Measurements from ENCODE around the gene CCDC77. TPM values are rescaled to one million over a fixed set of nuclear protein-coding genes. Genes with fewer than 3 reads are reported as not detected.
"Not testable (repeated sequence)": the region's sequence is repeated elsewhere in the genome, so short reads cannot be mapped to it uniquely, and the experiment has no call there.

The CCDC77 gene
- total RNA-seq, result 12.7 TPM

- peak; percentile 93 for DNase-seq (ENCODE audit: low spot score)
Measured at GRCh38 chr12:401235-402028, at the start of gene CCDC77. TSS of gene CCDC77 (plus strand) at chr12:401644. CDS start at chr12:409384, 7,740 bp downstream.

- no peak for DNase-seq (ENCODE audit: low spot score)
Measured at GRCh38 chr12:356276-356988, 45.0 kb upstream of the CCDC77 start.

GRCh38 chr12:359091-359490, 42.4 kb upstream of the CCDC77 start:
- no peak for DNase-seq (ENCODE audit: low spot score)

GRCh38 chr12:366820-367219, 34.6 kb upstream of the CCDC77 start:
- DNase-seq (ENCODE audit: low spot score), result no peak

GRCh38 chr12:367972-368371, 33.5 kb upstream of the CCDC77 start:
- no peak for DNase-seq (ENCODE audit: low spot score)

- not testable (repeated sequence) for DNase-seq (ENCODE audit: low spot score)
Measured at GRCh38 chr12:370739-371485, 30.5 kb upstream of the CCDC77 start.

- DNase-seq (ENCODE audit: low spot score), result no peak
Measured at GRCh38 chr12:386651-387050, 14.8 kb upstream of the CCDC77 start.

- no peak for DNase-seq (ENCODE audit: low spot score)
Measured at GRCh38 chr12:388012-388411, 13.4 kb upstream of the CCDC77 start.

GRCh38 chr12:388541-389141, 12.8 kb upstream of the CCDC77 start:
- peak; percentile 53 for DNase-seq (ENCODE audit: low spot score)

- peak; percentile 94 for DNase-seq (ENCODE audit: low spot score)
Measured at GRCh38 chr12:389142-390096, 12.0 kb upstream of the CCDC77 start, which contains the start of gene KDM5A. TSS of gene KDM5A (minus strand) at chr12:389320. CDS start at chr12:389091, 229 bp downstream.

GRCh38 chr12:400828-401227, 616 bp upstream of the CCDC77 start:
- no peak for DNase-seq (ENCODE audit: low spot score)

GRCh38 chr12:402029-402389, 565 bp downstream of the CCDC77 start:
- DNase-seq (ENCODE audit: low spot score), result no peak

GRCh38 chr12:414859-415258, 13.4 kb downstream of the CCDC77 start:
- no peak for DNase-seq (ENCODE audit: low spot score)

GRCh38 chr12:418432-418831, 17.0 kb downstream of the CCDC77 start:
- no peak for DNase-seq (ENCODE audit: low spot score)

- DNase-seq (ENCODE audit: low spot score), result no peak
Measured at GRCh38 chr12:422526-422925, 21.1 kb downstream of the CCDC77 start.

- not testable (repeated sequence) for DNase-seq (ENCODE audit: low spot score)
Measured at GRCh38 chr12:435737-436136, 34.3 kb downstream of the CCDC77 start.

GRCh38 chr12:442235-442884, 40.9 kb downstream of the CCDC77 start:
- DNase-seq (ENCODE audit: low spot score), result peak; percentile 59

GRCh38 chr12:447141-447540, 45.7 kb downstream of the CCDC77 start:
- DNase-seq (ENCODE audit: low spot score), result no peak

- DNase-seq (ENCODE audit: low spot score), result no peak
Measured at GRCh38 chr12:449203-449602, 47.8 kb downstream of the CCDC77 start.

GRCh38 chr12:450438-450837, 49.0 kb downstream of the CCDC77 start:
- no peak for DNase-seq (ENCODE audit: low spot score)

All from ureter (tissue), 1 donor.